ENCODE data around the gene MMP14. TPM values are rescaled to one million over a fixed set of nuclear protein-coding genes. Genes with fewer than 3 reads are reported as not detected.

Gene MMP14
- total RNA-seq, 2 experiments from 2014 or later, result 2.6 to 2.9 TPM

GRCh38 chr14:22870811-22871223 is 34.4 kb downstream of the MMP14 start:
- peaks cover 40% of the 10 kb centered on the region for H3K4me1 Mint-ChIP-seq (ENCODE audit: low read depth)
- peaks cover 42% of the 10 kb centered on the region for H3K36me3 Mint-ChIP-seq (ENCODE audit: low read depth)
- intact Hi-C loops (cut with DNase I, micrococcal nuclease), result loop anchor here (1.0 to 2.0 kb wide), 3 partner anchors 16 to 58 kb away; partner anchors contain the start of genes RBM23 (in 2 of the 2) and PRMT5 (in 1 of the 2)
- H3K4me1 ChIP-seq (ENCODE audit: insufficient read depth, low read length), result peaks cover 58% of the 10 kb centered on the region
- peak overlapping the region; percentile 94 for H3K4me3 ChIP-seq (ENCODE audit: low read length)
- peak overlapping the region; percentile 87 for H3K27ac Mint-ChIP-seq
- ChIA-PET CTCF (interaction anchor here (0.8 to 5.3 kb wide), 8 partner anchors 14 to 301 kb away, joined by 3 to 67 read pairs (median 6); partner anchors contain the start of genes RBM23 and REM2), POLR2A (interaction anchor here (0.8 to 4.0 kb wide), 23 partner anchors 9 to 1372 kb away, joined by 3 to 97 read pairs (median 8); partner anchors contain the start of genes ACIN1, C14orf119, DAD1 and MMP14)
- H3K27me3 ChIP-seq (ENCODE audit: control insufficient read depth in 1 of 2, insufficient read depth in 2 of 2, low read length in 2 of 2), result no peaks in the 10 kb centered on the region
- peak overlapping the region; percentile 93 to 98 for H3K27ac ChIP-seq (ENCODE audit: low read depth in 1 of 2, low read length in 2 of 2)
- H3K4me3 Mint-ChIP-seq, result peak overlapping the region; percentile 86
- H3K9me3 Mint-ChIP-seq, result no peaks in the 10 kb centered on the region
- peak in 1 of 14 experiments; percentile 90 for DNase-seq
- no peaks in the 10 kb centered on the region for H3K27me3 Mint-ChIP-seq
- ATAC-seq (ENCODE audit: poor library complexity), result no peak
- TF ChIP-seq CTCF (IDR thresholded peaks at IDR 0.05), result no peak
- H3K9me3 ChIP-seq (ENCODE audit: control insufficient read depth in 1 of 2, insufficient read depth in 1 of 2, low read length in 2 of 2), result no peaks in the 10 kb centered on the region
- H3K36me3 ChIP-seq (ENCODE audit: insufficient read depth, low read length), result peaks cover 30% of the 10 kb centered on the region

- H3K36me3 Mint-ChIP-seq (ENCODE audit: low read depth), result peaks cover 49% of the 10 kb centered on the region
- Histone ChIP-seq H3K4me1 (ENCODE audit: insufficient read depth, low read length) (peaks cover 62% of the 10 kb centered on the region), H3K27me3 (ENCODE audit: control insufficient read depth in 1 of 2, insufficient read depth in 2 of 2, low read length in 2 of 2) (no peaks in the 10 kb centered on the region), H3K36me3 (ENCODE audit: insufficient read depth, low read length) (peaks cover 36% of the 10 kb centered on the region), H3K27ac (ENCODE audit: low read depth in 1 of 2, low read length in 2 of 2) (peak within 1 kb of the TSS; percentile 93 to 98), H3K4me3 (ENCODE audit: low read length) (peak within 1 kb of the TSS; percentile 94), H3K9me3 (ENCODE audit: control insufficient read depth in 1 of 2, insufficient read depth in 1 of 2, low read length in 2 of 2) (no peaks in the 10 kb centered on the region)
- TF ChIP-seq CTCF (IDR thresholded peaks at IDR 0.05), result no peak
- CTCF ChIA-PET, result interaction anchor here (0.5 to 5.3 kb wide), 19 partner anchors 13 to 315 kb away, joined by 3 to 67 read pairs (median 4); partner anchors contain the start of genes PRMT5, RBM23 and REM2
- H3K4me1 Mint-ChIP-seq (ENCODE audit: low read depth), result peaks cover 44% of the 10 kb centered on the region
- peak within 1 kb of the TSS; percentile 93 for H3K4me3 Mint-ChIP-seq
- no peaks in the 10 kb centered on the region for H3K9me3 Mint-ChIP-seq
- H3K27me3 Mint-ChIP-seq, result no peaks in the 10 kb centered on the region
- ATAC-seq (ENCODE audit: poor library complexity), result peak; percentile 75
- POLR2A ChIA-PET, result interaction anchor here (0.6 to 4.0 kb wide), 28 partner anchors 9 to 1371 kb away, joined by 3 to 97 read pairs (median 6); partner anchors contain the start of genes ACIN1, AJUBA, C14orf119 and DAD1
- intact Hi-C loops (cut with DNase I, micrococcal nuclease), result loop anchor here (1.0 to 2.0 kb wide), 6 partner anchors 15 to 57 kb away; partner anchors contain the start of genes RBM23 (in 2 of the 2) and PRMT5 (in 1 of the 2)
- peak within 1 kb of the TSS; percentile 87 for H3K27ac Mint-ChIP-seq
- DNase-seq, result peak; percentile 56 to 87 (median 73)
Observed at GRCh38 chr14:22871224-22872032, 35.0 kb downstream of the MMP14 start, which contains the start of gene LRP10. Gene LRP10 (plus strand): TSS chr14:22871740. CDS start chr14:22872304, 564 bp downstream.
